ENCODE data around the gene MYL6B.

MYL6B gene

DNA sequence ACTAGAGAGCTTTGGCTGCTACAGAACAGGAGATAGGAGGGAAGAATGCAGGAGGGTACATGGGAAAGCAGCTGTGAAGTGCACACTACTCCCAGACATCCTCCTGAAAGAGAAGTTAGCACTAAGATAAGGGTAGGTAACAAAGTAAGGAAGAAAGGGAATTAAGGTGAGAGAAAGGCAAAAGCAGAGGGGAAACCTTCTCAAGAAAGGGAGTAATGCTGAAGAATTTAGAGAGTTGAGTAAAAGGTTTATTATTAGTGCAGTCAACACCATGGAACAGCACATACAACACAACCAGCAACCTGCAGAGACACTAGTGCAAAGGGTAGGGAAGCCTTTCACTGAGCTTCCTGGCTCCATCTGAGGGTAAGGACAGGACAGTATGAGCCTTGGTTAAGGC, 51.9 kb downstream of the MYL6B start:
- H3K9ac ChIP-seq (ENCODE audit: low read depth in 1 of 2, low read length in 2 of 2) = no peak overlapping the region
- H3K4me3 ChIP-seq (ENCODE audit: low read depth in 1 of 2, low read length in 2 of 2) = no peak overlapping the region
- H3K9me3 ChIP-seq (ENCODE audit: control insufficient read depth in 1 of 2, low read length in 2 of 2) = no peaks in the 10 kb centered on the region
- H3K36me3 ChIP-seq (ENCODE audit: control insufficient read depth in 1 of 2, insufficient read depth in 2 of 2, low read length in 2 of 2) = peaks cover 21 to 33% of the 10 kb centered on the region in 2 donors
- H3K27me3 ChIP-seq (ENCODE audit: control insufficient read depth in 1 of 2, insufficient read depth in 2 of 2, low read length in 2 of 2) = no peaks in the 10 kb centered on the region
- H3K27ac ChIP-seq (ENCODE audit: low read depth, low read length) = no peak overlapping the region
- H3K4me1 ChIP-seq (ENCODE audit: control insufficient read depth in 1 of 2, insufficient read depth in 2 of 2, low read length in 2 of 2) = peaks cover 7 to 9% of the 10 kb centered on the region in 2 donors

- Histone ChIP-seq H3K36me3 (ENCODE audit: control insufficient read depth in 1 of 2, insufficient read depth in 2 of 2, low read length in 2 of 2) (peaks cover 29 to 40% of the 10 kb centered on the region in 2 donors), H3K27me3 (ENCODE audit: control insufficient read depth in 1 of 2, insufficient read depth in 2 of 2, low read length in 2 of 2) (no peaks in the 10 kb centered on the region), H3K9me3 (ENCODE audit: control insufficient read depth in 1 of 2, low read length in 2 of 2) (no peaks in the 10 kb centered on the region), H3K27ac (ENCODE audit: low read depth, low read length) (no peak overlapping the region), H3K9ac (ENCODE audit: low read depth in 1 of 2, low read length in 2 of 2) (no peak overlapping the region), H3K4me3 (ENCODE audit: low read depth in 1 of 2, low read length in 2 of 2) (no peak overlapping the region), H3K4me1 (ENCODE audit: control insufficient read depth in 1 of 2, insufficient read depth in 2 of 2, low read length in 2 of 2) (peaks cover 7 to 9% of the 10 kb centered on the region in 2 donors)
Observed at GRCh38 chr12:56205445-56205844, 53.1 kb downstream of the MYL6B start.

GRCh38 chr12:56206452-56207166, 54.2 kb downstream of the MYL6B start:
- H3K36me3 ChIP-seq (ENCODE audit: control insufficient read depth in 1 of 2, insufficient read depth in 2 of 2, low read length in 2 of 2) = peaks cover 30 to 46% of the 10 kb centered on the region in 2 donors
- no peak overlapping the region for H3K9ac ChIP-seq (ENCODE audit: low read depth in 1 of 2, low read length in 2 of 2)
- H3K4me1 ChIP-seq (ENCODE audit: control insufficient read depth in 1 of 2, insufficient read depth in 2 of 2, low read length in 2 of 2) = peaks cover 7 to 9% of the 10 kb centered on the region in 2 donors
- no peaks in the 10 kb centered on the region for H3K9me3 ChIP-seq (ENCODE audit: control insufficient read depth in 1 of 2, low read length in 2 of 2)
- H3K4me3 ChIP-seq (ENCODE audit: low read depth in 1 of 2, low read length in 2 of 2) = no peak overlapping the region
- no peaks in the 10 kb centered on the region for H3K27me3 ChIP-seq (ENCODE audit: control insufficient read depth in 1 of 2, insufficient read depth in 2 of 2, low read length in 2 of 2)
- no peak overlapping the region for H3K27ac ChIP-seq (ENCODE audit: low read depth, low read length)

Data from duodenal mucosa (tissue), 2 donors.